ENCODE measurements around the gene KIAA0513. TPM values are rescaled to one million over a fixed set of nuclear protein-coding genes. Genes with fewer than 3 reads are reported as not detected.
A peak's percentile ranks its signal among the peaks of the same experiment; 100 is the strongest.

KIAA0513 gene
- total and polyA plus RNA-seq, 2 of the 13 experiments (the other 11 are each of a cell fraction or from before 2014, with no cell fraction given): 1.8 TPM

- peak overlapping the region; percentile 74 for H3K4me2 ChIP-seq (ENCODE audit: low read depth, low read length)
- POLR2A ChIA-PET: interaction anchor here (1.9 to 3.4 kb wide), 3 partner anchors 17 to 34 kb away, joined by 6 to 28 read pairs (median 13); partner anchors contain the start of gene ZDHHC7
- WGBS (ENCODE audit: low lambda C conversion rate): 57% methylated on average over 14 of the region's 17 CpGs
- H3K4me1 ChIP-seq (ENCODE audit: insufficient read depth, low read length): peaks cover 32% of the 10 kb centered on the region
- no TSS peak for BruUV-seq (replicated peaks)
- DNase-seq (ENCODE audit: low spot score) (no peak), ATAC-seq (peak; percentile 48), FAIRE-seq (no peak)
- no peaks in the 10 kb centered on the region for H3K79me2 ChIP-seq (ENCODE audit: insufficient read depth, low read length)
- CTCF ChIA-PET (ENCODE audit: low intra/inter-chr PET ratio, low total read pairs): no interaction called here
- H2AFZ ChIP-seq (ENCODE audit: low read length): no peak overlapping the region
- no peaks in the 10 kb centered on the region for H4K20me1 ChIP-seq (ENCODE audit: insufficient read depth, low read length)
- H3K27ac ChIP-seq (ENCODE audit: extremely low read length, insufficient read depth, low read length): no peak overlapping the region
- no peaks in the 10 kb centered on the region for H3K9me3 ChIP-seq (ENCODE audit: low read length)
- peaks cover 3 to 28% of the 10 kb centered on the region in 2 experiments; a peak in 4 of 5 replicates for H3K27me3 ChIP-seq (ENCODE audit: control insufficient read depth in 1 of 2, insufficient read depth in 2 of 2, low read length in 2 of 2)
- in situ Hi-C loops (cut with HindIII; ENCODE audit: extremely low pct_ligation_motif_present, low pct_unique_long_range_greater_than_20kb) (no loop called here), intact Hi-C loops (cut with micrococcal nuclease; ENCODE audit: unreplicated experiment) (no loop called here)
- no peaks in the 10 kb centered on the region for H3K36me3 ChIP-seq (replicated peaks in 1 of 2; ENCODE audit: control insufficient read depth in 1 of 2, insufficient read depth in 2 of 2, low read length in 2 of 2)
- peak overlapping the region in 1 of 3 experiments; percentile 77; a peak in 2 of 6 replicates for H3K4me3 ChIP-seq (replicated peaks in 1 of 3; ENCODE audit: insufficient read depth in 1 of 3, low read depth in 2 of 3, low read length in 3 of 3)
- H3K9ac ChIP-seq (ENCODE audit: insufficient read depth, low read depth, low read length): no peak overlapping the region
- TF ChIP-seq TCF12 (IDR thresholded peaks at IDR 0.05) (no peak), TCF12 (CRISPR knock-in tag; IDR thresholded peaks at IDR 0.05) (0 out of 2 replicates have a peak, but pooled peaks have one; percentile 4), PHF20 (CRISPR knock-in tag; IDR thresholded peaks at IDR 0.05) (no peak), SP4 (CRISPR knock-in tag; IDR thresholded peaks at IDR 0.05) (no peak), MYPOP (CRISPR knock-in tag; IDR thresholded peaks at IDR 0.05) (no peak), MXI1 (IDR thresholded peaks at IDR 0.05; ENCODE audit: borderline replicate concordance, low read depth, low read length) (0 out of 3 replicates have a peak, but pooled peaks have one; percentile 31), GMEB1 (CRISPR knock-in tag; IDR thresholded peaks at IDR 0.05; ENCODE audit: borderline replicate concordance) (no peak), CAMTA2 (CRISPR knock-in tag; IDR thresholded peaks at IDR 0.05; ENCODE audit: borderline replicate concordance) (no peak), MAZ (IDR thresholded peaks at IDR 0.05; ENCODE audit: borderline replicate concordance, low read depth, low read length) (no peak), MAZ (CRISPR knock-in tag; IDR thresholded peaks at IDR 0.05; ENCODE audit: low read depth) (no peak), ZNF496 (CRISPR knock-in tag; IDR thresholded peaks at IDR 0.05; ENCODE audit: insufficient replicate concordance) (no peak), FOSL2 (CRISPR knock-in tag; IDR thresholded peaks at IDR 0.05) (peak; percentile 67), SAP130 (CRISPR knock-in tag; IDR thresholded peaks at IDR 0.05; ENCODE audit: low read depth) (peak; percentile 59), MTERF4 (CRISPR knock-in tag; IDR thresholded peaks at IDR 0.05) (peak; percentile 74; the same call in 1 of the 2 replicates), GATA4 (IDR thresholded peaks at IDR 0.05; ENCODE audit: borderline replicate concordance, low read depth) (no peak), KDM2A (CRISPR knock-in tag; IDR thresholded peaks at IDR 0.05; ENCODE audit: borderline replicate concordance, low read depth) (0 out of 2 replicates have a peak, but pooled peaks have one; percentile 14), ZNF234 (CRISPR knock-in tag; conservative IDR thresholded peaks at IDR 0.05) (no peak), SNAI1 (CRISPR knock-in tag; IDR thresholded peaks at IDR 0.05; ENCODE audit: borderline replicate concordance) (no peak), CHD4 (IDR thresholded peaks at IDR 0.05; ENCODE audit: borderline replicate concordance, low read length) (no peak), AGO2 (optimal IDR thresholded peaks at IDR 0.05; ENCODE audit: low read depth, low read length) (no peak), U2AF2 (IDR thresholded peaks at IDR 0.05; ENCODE audit: low read depth, low read length) (no peak), GFI1 (CRISPR knock-in tag; IDR thresholded peaks at IDR 0.05; ENCODE audit: borderline replicate concordance) (no peak)
These were observed 1.3 kb downstream of the KIAA0513 start for GRCh38 chr16:85028685-85029407.

Measured in HepG2 (cell line).